ENCODE data around the gene KCNN2.

GRCh38 chr5:114473541-114473940 is 111.7 kb downstream of the KCNN2 start:
- TF ChIP-seq SUZ12 (IDR thresholded peaks at IDR 0.05; ENCODE audit: unreplicated experiment): no peak
- TF ChIP-seq POLR2AphosphoS5 (IDR thresholded peaks at IDR 0.05; ENCODE audit: low read length): no peak
- no peak for TF ChIP-seq CTCF (IDR thresholded peaks at IDR 0.05 in 2 of 3, conservative IDR thresholded peaks at IDR 0.05 in 1 of 3; ENCODE audit: control insufficient read depth in 2 of 3, extremely low read depth in 1 of 3, insufficient read depth in 1 of 3, low read depth in 3 of 3, low read length in 3 of 3)
- TF ChIP-seq ZNF274 (IDR thresholded peaks at IDR 0.05; ENCODE audit: insufficient read depth, insufficient read length): no peak
- no peak for TF ChIP-seq SMAD1 (IDR thresholded peaks at IDR 0.05; ENCODE audit: low read depth, partially characterized antibody)
- no peak for TF ChIP-seq POLR2A (IDR thresholded peaks at IDR 0.05; ENCODE audit: low read depth, low read length)
- no peak for TF ChIP-seq NKRF (conservative IDR thresholded peaks at IDR 0.05)
- no peak for TF ChIP-seq CREB1 (IDR thresholded peaks at IDR 0.05; ENCODE audit: low read depth)
- no peak for TF ChIP-seq PKNOX1 (IDR thresholded peaks at IDR 0.05)
- TF ChIP-seq E4F1 (IDR thresholded peaks at IDR 0.05; ENCODE audit: borderline replicate concordance, partially characterized antibody): no peak
- no peak for TF ChIP-seq NRF1 (conservative IDR thresholded peaks at IDR 0.05; ENCODE audit: low read depth, low read length)
- no peak for TF ChIP-seq ZBTB33 (IDR thresholded peaks at IDR 0.05)
